A673 (cell line): ENCODE measurements around the gene ATP10B. TPM values are rescaled to one million over a fixed set of nuclear protein-coding genes. Genes with fewer than 3 reads are reported as not detected.

ENCODE experiments used
- BruUV-seq: library from RNA; stranded (reverse); fragments of 400-500 nt; replicated peaks from 2 replicates; lab custom pipeline; 2021; lab: Mats Ljungman, UMichigan
- CTCF ChIA-PET: fragments of 300-600 bp; sonication (Branson Sonifier 250); formaldehyde crosslinking; loops from one replicate; lab custom pipeline; 2022; ENCODE audit warnings: antibody characterized with exemption; lab: Charles Lee
- POLR2A ChIA-PET: fragments of 300-600 bp; sonication (Branson Sonifier 250); formaldehyde crosslinking; loops from one replicate; lab custom pipeline; 2022; ENCODE audit warnings: antibody characterized with exemption; ENCODE audit not compliant: low non-redundant PET; lab: Charles Lee
- DNase-seq: peaks from one replicate; pipeline ENCODE4 v3.0.0-alpha.2; 2015; ENCODE audit warnings: low spot score
- H3K27ac ChIP-seq: fragments of 200-600 bp; sonication (generic); 2 replicates; pipeline ENCODE4 v1.5.1; 2016; ENCODE audit warnings: mixed run types, low read depth, mild to moderate bottlenecking, mixed read lengths, antibody characterized with exemption, low read length; ENCODE audit not compliant: poor library complexity, severe bottlenecking
- H3K27me3 ChIP-seq: fragments of 200-600 bp; sonication (generic); replicated peaks from 2 replicates; pipeline ENCODE4 v1.6.1; 2017; ENCODE audit warnings: mixed run types, low read depth, mild to moderate bottlenecking, mixed read lengths, antibody characterized with exemption, low read length; ENCODE audit not compliant: insufficient read depth, poor library complexity
- H3K36me3 ChIP-seq: fragments of 200-600 bp; sonication (generic); 2 replicates; pipeline ENCODE4 v1.6.1; 2016; ENCODE audit warnings: mixed run types, mild to moderate bottlenecking, mixed read lengths, antibody characterized with exemption, low read length; ENCODE audit not compliant: insufficient read depth, poor library complexity, severe bottlenecking
- H3K4me1 ChIP-seq: fragments of 200-600 bp; sonication (generic); 2 replicates; pipeline ENCODE4 v1.6.1; 2017; ENCODE audit warnings: mixed run types, mild to moderate bottlenecking, mixed read lengths, antibody characterized with exemption, low read length; ENCODE audit not compliant: insufficient read depth, poor library complexity, severe bottlenecking
- H3K4me3 ChIP-seq: fragments of 200-600 bp; sonication (generic); 2 replicates; pipeline ENCODE4 v1.5.1; 2016; ENCODE audit warnings: low read depth, mixed run types, mild to moderate bottlenecking, mixed read lengths, low read length; ENCODE audit not compliant: poor library complexity, severe bottlenecking
- H3K9me3 ChIP-seq: fragments of 200-600 bp; sonication (generic); 2 replicates; pipeline ENCODE4 v1.6.1; 2016; ENCODE audit warnings: mixed run types, low read depth, mild to moderate bottlenecking, mixed read lengths, antibody characterized with exemption, low read length; ENCODE audit not compliant: poor library complexity, severe bottlenecking
- EZH2 ChIP-seq: fragments of 200-600 bp; sonication (generic); IDR thresholded peaks from 2 replicates; pipeline ENCODE4 v1.6.1; 2017; ENCODE audit warnings: borderline replicate concordance, low read depth, mild to moderate bottlenecking, mixed read lengths, antibody characterized with exemption, low read length; ENCODE audit not compliant: poor library complexity, severe bottlenecking
- intact Hi-C: fragments of 100-400 bp; cut with micrococcal nuclease; formaldehyde crosslinking; loops from one replicate; pipeline ENCODE4 v1.10.0; 2022; ENCODE audit not compliant: unreplicated experiment
- total RNA-seq: library from RNA; stranded (reverse); gene quantifications from 2 replicates; pipeline ENCODE4 v1.2.3, GENCODE V29; 2021
- TF ChIP-seq, protein P1 (sequence below): fragments of 300-800, 200-600 bp; sonication (generic); conservative IDR thresholded peaks from 2 replicates; pipeline ENCODE4 v1.5.1; 2017; ENCODE audit warnings: low read depth, mild to moderate bottlenecking, antibody characterized with exemption, low read length, moderate library complexity, mixed read lengths

ATP10B gene
- total RNA-seq, 1 experiment from 2014 or later = not detected

DNA sequence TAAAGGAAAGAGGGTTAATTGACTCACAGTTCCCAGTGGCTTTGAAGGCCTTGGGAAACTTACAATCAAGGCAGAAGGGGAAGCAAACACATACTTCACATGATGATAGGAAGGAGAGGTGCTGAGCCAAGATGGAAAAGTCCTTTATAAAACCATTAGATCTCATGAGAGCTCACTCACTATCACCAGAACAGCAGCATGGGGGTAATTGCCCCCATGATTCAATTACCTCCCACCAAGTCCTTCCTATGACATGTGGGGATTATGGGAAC is 330.7 kb downstream of the ATP10B start:
- Histone ChIP-seq H3K27ac (no peak overlapping the region), H3K27me3 (peaks cover 17% of the 10 kb centered on the region), H3K36me3 (no peaks in the 10 kb centered on the region), H3K4me1 (no peaks in the 10 kb centered on the region), H3K4me3 (no peak overlapping the region), H3K9me3 (no peaks in the 10 kb centered on the region)
- TF ChIP-seq EZH2 = no peak
- TF ChIP-seq, protein P1, sequence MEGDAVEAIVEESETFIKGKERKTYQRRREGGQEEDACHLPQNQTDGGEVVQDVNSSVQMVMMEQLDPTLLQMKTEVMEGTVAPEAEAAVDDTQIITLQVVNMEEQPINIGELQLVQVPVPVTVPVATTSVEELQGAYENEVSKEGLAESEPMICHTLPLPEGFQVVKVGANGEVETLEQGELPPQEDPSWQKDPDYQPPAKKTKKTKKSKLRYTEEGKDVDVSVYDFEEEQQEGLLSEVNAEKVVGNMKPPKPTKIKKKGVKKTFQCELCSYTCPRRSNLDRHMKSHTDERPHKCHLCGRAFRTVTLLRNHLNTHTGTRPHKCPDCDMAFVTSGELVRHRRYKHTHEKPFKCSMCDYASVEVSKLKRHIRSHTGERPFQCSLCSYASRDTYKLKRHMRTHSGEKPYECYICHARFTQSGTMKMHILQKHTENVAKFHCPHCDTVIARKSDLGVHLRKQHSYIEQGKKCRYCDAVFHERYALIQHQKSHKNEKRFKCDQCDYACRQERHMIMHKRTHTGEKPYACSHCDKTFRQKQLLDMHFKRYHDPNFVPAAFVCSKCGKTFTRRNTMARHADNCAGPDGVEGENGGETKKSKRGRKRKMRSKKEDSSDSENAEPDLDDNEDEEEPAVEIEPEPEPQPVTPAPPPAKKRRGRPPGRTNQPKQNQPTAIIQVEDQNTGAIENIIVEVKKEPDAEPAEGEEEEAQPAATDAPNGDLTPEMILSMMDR = no peak
- no TSS peak for BruUV-seq
- intact Hi-C loops = no loop called here
- POLR2A ChIA-PET = no interaction called here
- CTCF ChIA-PET = no interaction called here
- no peak for DNase-seq

GRCh38 chr5:160520609-160521391 is 331.2 kb downstream of the ATP10B start:
- POLR2A ChIA-PET = no interaction called here
- H3K36me3 ChIP-seq = no peaks in the 10 kb centered on the region
- DNase-seq = no peak
- H3K4me1 ChIP-seq = no peaks in the 10 kb centered on the region
- no peak overlapping the region for H3K4me3 ChIP-seq
- intact Hi-C loops = no loop called here
- CTCF ChIA-PET = no interaction called here
- peaks cover 17% of the 10 kb centered on the region for H3K27me3 ChIP-seq
- no peak overlapping the region for H3K27ac ChIP-seq
- no TSS peak for BruUV-seq
- H3K9me3 ChIP-seq = no peaks in the 10 kb centered on the region
- TF ChIP-seq, protein P1 = no peak
- TF ChIP-seq EZH2 = no peak

DNA sequence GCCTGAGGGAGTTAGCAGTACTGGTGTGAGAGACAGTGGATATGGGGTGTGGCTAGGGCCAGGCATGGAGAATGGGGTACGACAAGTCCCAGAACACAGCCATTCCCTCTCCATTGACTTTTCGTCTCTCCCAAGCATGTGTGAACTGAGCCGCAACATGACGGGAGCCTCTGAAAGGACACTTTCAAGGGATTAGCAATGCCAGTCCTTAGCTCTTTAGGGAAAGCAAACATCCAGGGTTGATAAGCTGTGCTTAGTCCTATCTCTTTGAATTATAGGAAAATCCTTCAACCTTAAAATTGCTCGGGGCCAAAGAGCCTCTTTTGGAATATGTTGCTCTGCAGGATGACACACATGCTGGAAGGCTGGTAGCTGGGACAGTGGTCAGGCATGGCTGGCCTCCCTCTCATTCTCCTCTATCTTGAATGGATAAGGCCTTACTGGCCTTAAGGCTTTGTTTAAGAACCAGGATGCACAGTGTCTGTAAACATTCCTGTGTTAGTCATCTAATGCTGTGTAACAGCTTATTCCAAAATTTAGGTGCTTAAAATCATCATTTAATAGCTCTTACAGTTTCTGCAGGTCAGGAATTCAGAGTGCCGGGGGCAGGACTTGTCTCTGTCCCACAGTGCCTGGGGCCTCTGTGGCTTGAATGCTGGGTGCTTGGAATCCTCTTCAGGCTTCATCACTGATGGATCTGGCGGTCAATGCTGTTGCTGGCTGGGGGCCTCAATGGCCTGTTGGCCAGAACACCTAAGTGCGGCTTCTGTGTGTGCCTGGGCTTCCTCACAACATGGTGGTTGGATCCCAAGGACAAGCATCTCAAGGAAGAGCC is 335.1 kb downstream of the ATP10B start:
- Histone ChIP-seq H3K36me3 (no peaks in the 10 kb centered on the region), H3K27ac (no peak overlapping the region), H3K27me3 (peaks cover 29% of the 10 kb centered on the region), H3K9me3 (no peaks in the 10 kb centered on the region), H3K4me1 (no peaks in the 10 kb centered on the region), H3K4me3 (no peak overlapping the region)
- no peak for DNase-seq
- POLR2A ChIA-PET = no interaction called here
- CTCF ChIA-PET = no interaction called here
- TF ChIP-seq, protein P1 = no peak
- TF ChIP-seq EZH2 = no peak
- intact Hi-C loops = no loop called here
- BruUV-seq = no TSS peak
